ENCODE data around the gene CDC37L1.

DNA sequence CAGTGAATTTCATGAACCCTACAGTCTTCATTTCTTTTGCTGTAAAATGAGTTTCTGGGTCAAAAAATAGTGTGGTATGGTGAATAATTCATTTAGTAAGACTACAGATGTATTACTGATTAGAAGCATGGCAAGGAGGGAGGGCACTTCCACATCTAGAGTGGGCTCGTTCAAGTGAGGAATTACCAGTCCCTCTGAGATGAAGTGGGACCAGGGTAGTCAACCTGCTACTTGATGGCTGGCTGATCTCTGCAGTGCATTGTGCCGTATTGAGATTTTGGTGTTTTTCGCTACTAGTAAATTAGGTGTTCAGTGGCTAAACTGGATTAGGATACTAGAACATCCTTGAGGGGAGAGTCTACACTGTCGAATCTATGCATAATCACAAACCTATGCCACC, 10.8 kb downstream of the CDC37L1 start:
- TF ChIP-seq RAD21 (IDR thresholded peaks at IDR 0.05; ENCODE audit: low read length) (no peak), REST (IDR thresholded peaks at IDR 0.05; ENCODE audit: low read depth, low read length) (no peak), RFX5 (IDR thresholded peaks at IDR 0.05; ENCODE audit: low read length) (no peak), TCF12 (IDR thresholded peaks at IDR 0.05) (no peak), SMC3 (IDR thresholded peaks at IDR 0.05; ENCODE audit: low read depth, low read length) (no peak), CHD2 (IDR thresholded peaks at IDR 0.05; ENCODE audit: low read length, partially characterized antibody) (no peak), MXI1 (IDR thresholded peaks at IDR 0.05; ENCODE audit: low read depth, low read length) (no peak), USF1 (IDR thresholded peaks at IDR 0.05; ENCODE audit: borderline replicate concordance, low read depth) (no peak), TEAD4 (IDR thresholded peaks at IDR 0.05; ENCODE audit: borderline replicate concordance, insufficient read depth) (no peak), POLR2AphosphoS5 (IDR thresholded peaks at IDR 0.05; ENCODE audit: low read depth, low read length) (no peak), TAF1 (IDR thresholded peaks at IDR 0.05; ENCODE audit: borderline replicate concordance, low read depth, low read length) (no peak)
- TF ChIP-seq, protein P1, sequence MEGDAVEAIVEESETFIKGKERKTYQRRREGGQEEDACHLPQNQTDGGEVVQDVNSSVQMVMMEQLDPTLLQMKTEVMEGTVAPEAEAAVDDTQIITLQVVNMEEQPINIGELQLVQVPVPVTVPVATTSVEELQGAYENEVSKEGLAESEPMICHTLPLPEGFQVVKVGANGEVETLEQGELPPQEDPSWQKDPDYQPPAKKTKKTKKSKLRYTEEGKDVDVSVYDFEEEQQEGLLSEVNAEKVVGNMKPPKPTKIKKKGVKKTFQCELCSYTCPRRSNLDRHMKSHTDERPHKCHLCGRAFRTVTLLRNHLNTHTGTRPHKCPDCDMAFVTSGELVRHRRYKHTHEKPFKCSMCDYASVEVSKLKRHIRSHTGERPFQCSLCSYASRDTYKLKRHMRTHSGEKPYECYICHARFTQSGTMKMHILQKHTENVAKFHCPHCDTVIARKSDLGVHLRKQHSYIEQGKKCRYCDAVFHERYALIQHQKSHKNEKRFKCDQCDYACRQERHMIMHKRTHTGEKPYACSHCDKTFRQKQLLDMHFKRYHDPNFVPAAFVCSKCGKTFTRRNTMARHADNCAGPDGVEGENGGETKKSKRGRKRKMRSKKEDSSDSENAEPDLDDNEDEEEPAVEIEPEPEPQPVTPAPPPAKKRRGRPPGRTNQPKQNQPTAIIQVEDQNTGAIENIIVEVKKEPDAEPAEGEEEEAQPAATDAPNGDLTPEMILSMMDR (IDR thresholded peaks at IDR 0.05) = no peak
- TF ChIP-seq, protein P2, sequence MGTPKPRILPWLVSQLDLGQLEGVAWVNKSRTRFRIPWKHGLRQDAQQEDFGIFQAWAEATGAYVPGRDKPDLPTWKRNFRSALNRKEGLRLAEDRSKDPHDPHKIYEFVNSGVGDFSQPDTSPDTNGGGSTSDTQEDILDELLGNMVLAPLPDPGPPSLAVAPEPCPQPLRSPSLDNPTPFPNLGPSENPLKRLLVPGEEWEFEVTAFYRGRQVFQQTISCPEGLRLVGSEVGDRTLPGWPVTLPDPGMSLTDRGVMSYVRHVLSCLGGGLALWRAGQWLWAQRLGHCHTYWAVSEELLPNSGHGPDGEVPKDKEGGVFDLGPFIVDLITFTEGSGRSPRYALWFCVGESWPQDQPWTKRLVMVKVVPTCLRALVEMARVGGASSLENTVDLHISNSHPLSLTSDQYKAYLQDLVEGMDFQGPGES (IDR thresholded peaks at IDR 0.05; ENCODE audit: low read depth, low read length) = no peak
